SK-N-SH (cell line): ENCODE data around the gene SH3RF2. TPM values are rescaled to one million over a fixed set of nuclear protein-coding genes. Genes with fewer than 3 reads are reported as not detected.

Experiments used
- CTCF ChIA-PET: fragments of 300-600, 350-600 bp; formaldehyde crosslinking; extraction: SDS; loops from one replicate; lab custom pipeline; 2021; lab: Yijun Ruan, JAX
- POLR2A ChIA-PET: fragments of 350-600 bp; sonication (Branson Sonifier 250); formaldehyde crosslinking; extraction: SDS; loops from one replicate; lab custom pipeline; 2020; ENCODE audit warnings: antibody characterized with exemption, inconsistent platforms; lab: Yijun Ruan, JAX
- DNase-seq: peaks from one replicate; pipeline ENCODE4 v3.0.0; 2012
- H2AFZ ChIP-seq: fragments of 200-600 bp; sonication (generic); 2 replicates; pipeline ENCODE4 v1.8.1; 2016; ENCODE audit warnings: antibody characterized with exemption, mild to moderate bottlenecking, low read depth
- H3F3A ChIP-seq: fragments of 200-600 bp; sonication (generic); replicated peaks from 2 replicates; pipeline ENCODE3; 2016; ENCODE audit warnings: antibody characterized with exemption, mild to moderate bottlenecking; ENCODE audit not compliant: insufficient read depth
- H3K27ac ChIP-seq, 2 experiments: fragments of 200-500 bp in 1 of 2; fragments of 200-600 bp in 1 of 2; sonication (Bioruptor generic) in 1 of 2; sonication (generic), shearing (Covaris generic) in 1 of 2; 2 replicates each; pipeline versions ENCODE4 v1.5.1 to v1.6.1; 2014 to 2016; ENCODE audit warnings: low read depth in 2 of 2, inconsistent platforms in 1 of 2, low read length in 1 of 2, mild to moderate bottlenecking in 1 of 2, mixed read lengths in 1 of 2
- H3K27me3 ChIP-seq: fragments of 200-600 bp; sonication (generic), shearing (Covaris generic); 2 replicates; pipeline ENCODE4 v1.6.1; 2016; ENCODE audit warnings: mixed run types; ENCODE audit not compliant: insufficient read depth
- H3K36me3 ChIP-seq, 2 experiments: fragments of 200-500 bp in 1 of 2; fragments of 200-600 bp in 1 of 2; sonication (Bioruptor generic) in 1 of 2; sonication (generic) in 1 of 2; replicated peaks in 1 of 2; 2 replicates each; pipeline versions ENCODE3 to v1.5.1; 2014 to 2016; ENCODE audit warnings: low read length in 1 of 2, mild to moderate bottlenecking in 1 of 2; ENCODE audit not compliant: insufficient read depth in 2 of 2, control insufficient read depth in 1 of 2
- H3K4me1 ChIP-seq, 2 experiments: fragments of 200-500 bp in 1 of 2; fragments of 200-600 bp in 1 of 2; sonication (Bioruptor generic) in 1 of 2; sonication (generic), shearing (Covaris generic) in 1 of 2; 2 replicates each; pipeline versions ENCODE4 v1.5.1 to v1.6.1; 2014 to 2016; ENCODE audit warnings: low read depth in 1 of 2, low read length in 1 of 2, mixed run types in 1 of 2; ENCODE audit not compliant: insufficient read depth in 2 of 2, control insufficient read depth in 1 of 2
- H3K4me2 ChIP-seq: fragments of 200-600 bp; sonication (generic), shearing (Covaris generic); 2 replicates; pipeline ENCODE4 v1.6.1; 2017; ENCODE audit warnings: mixed run types
- H3K4me3 ChIP-seq, 2 experiments: fragments of 200-500 bp in 1 of 2; fragments of 200-600 bp in 1 of 2; sonication (Bioruptor generic) in 1 of 2; sonication (generic), shearing (Covaris generic) in 1 of 2; 2 replicates each; pipeline versions ENCODE4 v1.5.1 to v1.8.1; 2014 to 2016; ENCODE audit warnings: low read depth in 2 of 2, inconsistent platforms in 1 of 2, low read length in 1 of 2, mild to moderate bottlenecking in 1 of 2, mixed read lengths in 1 of 2, moderate library complexity in 1 of 2
- H3K79me2 ChIP-seq: fragments of 200-600 bp; sonication (generic); 2 replicates; pipeline ENCODE4 v1.8.1; 2017; ENCODE audit warnings: mild to moderate bottlenecking; ENCODE audit not compliant: insufficient read depth
- H3K9ac ChIP-seq: fragments of 200-600 bp; sonication (generic); 2 replicates; pipeline ENCODE4 v1.6.1; 2017; ENCODE audit warnings: mixed run types
- H3K9me2 ChIP-seq: fragments of 200-600 bp; sonication (generic); 2 replicates; pipeline ENCODE4 v1.6.1; 2017; ENCODE audit warnings: mixed run types
- H3K9me3 ChIP-seq: fragments of 200-600 bp; sonication (generic); 2 replicates; pipeline ENCODE4 v1.6.1; 2017; ENCODE audit warnings: mixed run types, mild to moderate bottlenecking, moderate library complexity
- H4K20me1 ChIP-seq: fragments of 200-600 bp; sonication (generic); 2 replicates; pipeline ENCODE4 v1.6.1; 2017; ENCODE audit warnings: mild to moderate bottlenecking, mixed run types; ENCODE audit not compliant: insufficient read depth
- CTCF ChIP-seq: fragments of 200-600 bp; sonication (generic); IDR thresholded peaks from 2 replicates; pipeline ENCODE4 v1.6.1; 2017; ENCODE audit warnings: antibody characterized with exemption, mild to moderate bottlenecking, moderate library complexity
- ELF1 ChIP-seq: IDR thresholded peaks from 2 replicates; pipeline ENCODE4 v1.4.0; 2012
- EP300 ChIP-seq, 2 experiments: IDR thresholded peaks; 2 replicates each; pipeline versions ENCODE4 v1.4.0 to v1.6.1; 2012; ENCODE audit warnings: borderline replicate concordance in 1 of 2, low read depth in 1 of 2, low read length in 1 of 2
- EZH2phosphoT487 ChIP-seq: fragments of 200-600 bp; sonication (generic); IDR thresholded peaks from 2 replicates; pipeline ENCODE4 v1.6.1; 2017; ENCODE audit warnings: low read depth, mixed run types, mild to moderate bottlenecking, antibody characterized with exemption, moderate library complexity, borderline replicate concordance
- FOSL2 ChIP-seq: IDR thresholded peaks from 2 replicates; pipeline ENCODE4 v1.4.0; 2012; ENCODE audit warnings: low read depth, mild to moderate bottlenecking, moderate library complexity, borderline replicate concordance
- FOXJ3 ChIP-seq: sonication (generic); formaldehyde crosslinking; IDR thresholded peaks from 2 replicates; pipeline ENCODE4 v1.5.1; 2020; ENCODE audit warnings: mild to moderate bottlenecking, missing genetic modification reagents
- MXI1 ChIP-seq: IDR thresholded peaks from 2 replicates; pipeline ENCODE4 v1.6.1; 2012; ENCODE audit warnings: mild to moderate bottlenecking, low read depth, low read length, improper control_type of control experiment
- NRF1 ChIP-seq: IDR thresholded peaks from 2 replicates; pipeline ENCODE4 v1.6.1; 2012; ENCODE audit warnings: low read depth, mild to moderate bottlenecking, low read length
- PBX3 ChIP-seq: IDR thresholded peaks from 2 replicates; pipeline ENCODE4; 2012
- POLR2AphosphoS5 ChIP-seq: IDR thresholded peaks from 2 replicates; pipeline ENCODE4 v1.6.1; 2012; ENCODE audit warnings: low read depth, low read length
- RFX5 ChIP-seq: IDR thresholded peaks from 2 replicates; pipeline ENCODE4 v1.6.1; 2012; ENCODE audit warnings: mild to moderate bottlenecking, improper control_type of control experiment, low read length
- RXRA ChIP-seq: IDR thresholded peaks from 2 replicates; pipeline ENCODE4 v1.4.0; 2012; ENCODE audit warnings: low read depth, mild to moderate bottlenecking, borderline replicate concordance
- SIN3A ChIP-seq: IDR thresholded peaks from 2 replicates; pipeline ENCODE4 v1.6.1; 2012; ENCODE audit warnings: low read depth, mild to moderate bottlenecking, low read length, moderate library complexity, borderline replicate concordance
- TEAD4 ChIP-seq: IDR thresholded peaks from 2 replicates; pipeline ENCODE4 v1.4.0; 2012; ENCODE audit warnings: mild to moderate bottlenecking, borderline replicate concordance; ENCODE audit not compliant: insufficient read depth
- USF2 ChIP-seq: fragments of 150-350 bp; IDR thresholded peaks from 2 replicates; pipeline ENCODE4 v1.6.1; 2017; ENCODE audit warnings: antibody characterized with exemption, low read length, low read depth, borderline replicate concordance
- ZBTB33 ChIP-seq: IDR thresholded peaks from 2 replicates; pipeline ENCODE4 v1.4.0; 2012; ENCODE audit warnings: low read depth, borderline replicate concordance
- WGBS: methylation state at CpG from one replicate; pipeline ENCODE4 v1.1.6; 2017; ENCODE audit warnings: low lambda C conversion rate; 5-methylcytosine and 5-hydroxymethylcytosine counted together
- polyA plus RNA-seq, 3 experiments: library from polyadenylated mRNA; depleted of rRNA; stranded (reverse); fragments of >200 nt; gene quantifications; 2 replicates each; pipeline ENCODE4 v1.2.3, GENCODE V29; 2012

Gene SH3RF2
- polyA plus RNA-seq, 1 of the 3 experiments (the other 2 are of a cell fraction): 0.87 TPM

- H3K36me3 ChIP-seq: no peaks in the 10 kb centered on the region
- H3K79me2 ChIP-seq: no peaks in the 10 kb centered on the region
- H3K9ac ChIP-seq: no peak overlapping the region
- no peaks in the 10 kb centered on the region for H3K27me3 ChIP-seq
- H3K9me3 ChIP-seq: no peaks in the 10 kb centered on the region; the same call in 1 of the 2 replicates
- no peak overlapping the region for H3K4me2 ChIP-seq
- no peak for DNase-seq
- H4K20me1 ChIP-seq: no peaks in the 10 kb centered on the region
- ChIA-PET CTCF (no interaction called here), POLR2A (no interaction called here)
- 80% methylated on average over 5 of the region's 5 CpGs for WGBS
- no peak overlapping the region for H3K27ac ChIP-seq
- H3K9me2 ChIP-seq: no peaks in the 10 kb centered on the region
- TF ChIP-seq USF2 (no peak), NRF1 (no peak), POLR2AphosphoS5 (no peak), ZBTB33 (no peak), MXI1 (no peak), CTCF (no peak), RXRA (no peak), RFX5 (no peak), EZH2phosphoT487 (no peak), FOSL2 (no peak), FOXJ3 (CRISPR knock-in tag) (no peak), SIN3A (no peak), EP300 (IDR thresholded peaks at IDR 0.05; ENCODE audit: borderline replicate concordance in 1 of 2, low read depth in 1 of 2, low read length in 1 of 2) (no peak), ELF1 (no peak), TEAD4 (no peak), PBX3 (no peak)
- H3K4me1 ChIP-seq: no peaks in the 10 kb centered on the region; a peak in 1 of 4 replicates
- H3K4me3 ChIP-seq: no peak overlapping the region
- H3F3A ChIP-seq: no peaks in the 10 kb centered on the region
- H2AFZ ChIP-seq: no peak overlapping the region
These were observed 82.4 kb downstream of the SH3RF2 start for GRCh38 chr5:146018514-146019375.
